ENCODE measurements around the gene SPANXN5. TPM values are rescaled to one million over a fixed set of nuclear protein-coding genes. Genes with fewer than 3 reads are reported as not detected.

Gene SPANXN5
- polyA plus RNA-seq, 2 of the 4 experiments (the other 2 are of a cell fraction): not detected

GRCh38 chrX:52824608-52825007 lies 27.4 kb upstream of the SPANXN5 start:
- DNase-seq (ENCODE audit: low read depth in 1 of 2, low spot score in 1 of 2) (no peak), FAIRE-seq (peak; percentile 92), ATAC-seq (no peak)
- Histone ChIP-seq H3K4me2 (no peak overlapping the region), H3K4me1 (no peaks in the 10 kb centered on the region), H3K4me3 (no peak overlapping the region), H3K9me3 (no peaks in the 10 kb centered on the region), H3K27ac (no peak overlapping the region)
- 8% methylated on average over 2 of the region's 2 CpGs for WGBS (ENCODE audit: missing lambda C conversion rate)
- POLR2A ChIA-PET: no interaction called here
- no peak for TF ChIP-seq ESRRA (IDR thresholded peaks at IDR 0.05; ENCODE audit: borderline replicate concordance, low read length)
- TF ChIP-seq MAFK (IDR thresholded peaks at IDR 0.05; ENCODE audit: partially characterized antibody): no peak
- no peak for TF ChIP-seq CEBPB (IDR thresholded peaks at IDR 0.05)
- TF ChIP-seq HOXA7 (CRISPR knock-in tag; IDR thresholded peaks at IDR 0.05): no peak
- TF ChIP-seq NPAS2 (CRISPR knock-in tag; IDR thresholded peaks at IDR 0.05; ENCODE audit: borderline replicate concordance): no peak
- TF ChIP-seq ZNF302 (CRISPR knock-in tag; IDR thresholded peaks at IDR 0.05): no peak
- TF ChIP-seq SREBF2 (IDR thresholded peaks at IDR 0.05): no peak
- TF ChIP-seq FOSL2 (IDR thresholded peaks at IDR 0.05): no peak
- no peak for TF ChIP-seq FOSL2 (CRISPR knock-in tag; IDR thresholded peaks at IDR 0.05)
- TF ChIP-seq SMC3 (IDR thresholded peaks at IDR 0.05): no peak
- TF ChIP-seq, protein P1, sequence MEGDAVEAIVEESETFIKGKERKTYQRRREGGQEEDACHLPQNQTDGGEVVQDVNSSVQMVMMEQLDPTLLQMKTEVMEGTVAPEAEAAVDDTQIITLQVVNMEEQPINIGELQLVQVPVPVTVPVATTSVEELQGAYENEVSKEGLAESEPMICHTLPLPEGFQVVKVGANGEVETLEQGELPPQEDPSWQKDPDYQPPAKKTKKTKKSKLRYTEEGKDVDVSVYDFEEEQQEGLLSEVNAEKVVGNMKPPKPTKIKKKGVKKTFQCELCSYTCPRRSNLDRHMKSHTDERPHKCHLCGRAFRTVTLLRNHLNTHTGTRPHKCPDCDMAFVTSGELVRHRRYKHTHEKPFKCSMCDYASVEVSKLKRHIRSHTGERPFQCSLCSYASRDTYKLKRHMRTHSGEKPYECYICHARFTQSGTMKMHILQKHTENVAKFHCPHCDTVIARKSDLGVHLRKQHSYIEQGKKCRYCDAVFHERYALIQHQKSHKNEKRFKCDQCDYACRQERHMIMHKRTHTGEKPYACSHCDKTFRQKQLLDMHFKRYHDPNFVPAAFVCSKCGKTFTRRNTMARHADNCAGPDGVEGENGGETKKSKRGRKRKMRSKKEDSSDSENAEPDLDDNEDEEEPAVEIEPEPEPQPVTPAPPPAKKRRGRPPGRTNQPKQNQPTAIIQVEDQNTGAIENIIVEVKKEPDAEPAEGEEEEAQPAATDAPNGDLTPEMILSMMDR (IDR thresholded peaks at IDR 0.05): no peak
- no peak for TF ChIP-seq PBX3 (IDR thresholded peaks at IDR 0.05)
- TF ChIP-seq FOSB (CRISPR knock-in tag; IDR thresholded peaks at IDR 0.05): no peak
- TF ChIP-seq HOXB5 (CRISPR knock-in tag; IDR thresholded peaks at IDR 0.05): no peak
- TF ChIP-seq RFX5 (IDR thresholded peaks at IDR 0.05): no peak
- no peak for TF ChIP-seq ZFP36 (IDR thresholded peaks at IDR 0.05; ENCODE audit: borderline replicate concordance, partially characterized antibody)
- no peak for TF ChIP-seq HOXB13 (CRISPR knock-in tag; IDR thresholded peaks at IDR 0.05; ENCODE audit: low read depth)
- TF ChIP-seq CHD4 (IDR thresholded peaks at IDR 0.05; ENCODE audit: borderline replicate concordance): no peak
- no peak for TF ChIP-seq NFE2L2 (conservative IDR thresholded peaks at IDR 0.05; ENCODE audit: low read length)
- no peak for TF ChIP-seq BCL3 (IDR thresholded peaks at IDR 0.05)
- TF ChIP-seq CBX2 (IDR thresholded peaks at IDR 0.05; ENCODE audit: borderline replicate concordance, low read depth): no peak
- CTCF ChIA-PET: no interaction called here

DNA sequence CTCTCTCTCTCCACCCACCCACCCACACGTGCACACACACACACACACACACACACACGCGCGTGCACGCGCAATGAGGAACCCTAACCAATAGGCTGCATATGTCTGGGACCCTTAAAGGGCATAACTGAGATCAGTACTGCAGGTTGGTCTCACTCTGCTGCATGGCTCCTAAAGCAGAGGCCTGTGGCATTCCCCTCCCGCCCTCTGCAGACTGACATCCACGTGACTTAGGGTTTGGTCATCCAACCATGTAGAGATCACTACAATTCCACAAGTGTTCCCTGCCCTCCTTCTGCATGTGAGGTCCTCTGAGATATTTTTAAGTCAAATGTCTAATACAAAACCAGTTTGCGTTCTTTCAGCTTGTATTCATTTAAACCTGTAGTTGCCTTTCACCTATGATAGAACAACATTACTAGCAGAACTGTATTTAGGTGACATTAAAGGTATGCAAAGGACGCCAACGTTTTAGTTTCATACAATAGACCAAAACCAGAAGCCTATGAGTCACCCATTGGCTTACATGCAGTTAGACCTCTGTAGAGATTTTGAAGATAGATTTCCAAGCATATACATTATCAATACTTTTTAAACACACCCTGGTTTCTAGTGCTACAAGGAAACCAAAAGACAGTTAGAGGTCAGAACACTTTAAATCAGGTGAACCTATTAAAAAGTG lies 24.0 kb upstream of the SPANXN5 start:
- no peak for DNase-seq (ENCODE audit: low read depth in 1 of 2, low spot score in 1 of 2)
- WGBS (ENCODE audit: missing lambda C conversion rate): 8% methylated on average over 5 of the region's 11 CpGs
- CTCF ChIA-PET: no interaction called here

More for the DNA sequence above, 24.0 kb upstream of the SPANXN5 start:
- no peaks in the 10 kb centered on the region for H3K4me1 ChIP-seq
- no peak for ATAC-seq
- no peak for FAIRE-seq
- H3K27ac ChIP-seq: no peak overlapping the region
- POLR2A ChIA-PET: no interaction called here
- H3K4me3 ChIP-seq: no peak overlapping the region
- no peaks in the 10 kb centered on the region for H3K9me3 ChIP-seq
- no peak for TF ChIP-seq POLR2AphosphoS2 (conservative IDR thresholded peaks at IDR 0.05; ENCODE audit: low read length)
- no peak for TF ChIP-seq RARB (CRISPR knock-in tag; IDR thresholded peaks at IDR 0.05)
- TF ChIP-seq SREBF2 (IDR thresholded peaks at IDR 0.05): no peak
- TF ChIP-seq CEBPB (IDR thresholded peaks at IDR 0.05): no peak
- TF ChIP-seq, protein P2, sequence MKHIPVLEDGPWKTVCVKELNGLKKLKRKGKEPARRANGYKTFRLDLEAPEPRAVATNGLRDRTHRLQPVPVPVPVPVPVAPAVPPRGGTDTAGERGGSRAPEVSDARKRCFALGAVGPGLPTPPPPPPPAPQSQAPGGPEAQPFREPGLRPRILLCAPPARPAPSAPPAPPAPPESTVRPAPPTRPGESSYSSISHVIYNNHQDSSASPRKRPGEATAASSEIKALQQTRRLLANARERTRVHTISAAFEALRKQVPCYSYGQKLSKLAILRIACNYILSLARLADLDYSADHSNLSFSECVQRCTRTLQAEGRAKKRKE (CRISPR knock-in tag; IDR thresholded peaks at IDR 0.05; ENCODE audit: low read depth): no peak
- no peak for TF ChIP-seq GATA3 (IDR thresholded peaks at IDR 0.05; ENCODE audit: borderline replicate concordance)
- no peak for TF ChIP-seq HEYL (CRISPR knock-in tag; IDR thresholded peaks at IDR 0.05)
- H3K4me2 ChIP-seq: no peak overlapping the region
